Stimulated activated CD4-positive, alpha-beta T cell treated with anti-CD3 and anti-CD28 coated beads, Interleukin-2, amount 100 ng/mL, for 24 hours (primary cell): ENCODE data around the gene UPB1.
"Not testable (repeated sequence)": the region's sequence is repeated elsewhere in the genome, so short reads cannot be mapped to it uniquely, and the experiment has no call there.

Experiments used
- DNase-seq, 2 donors: peaks; one replicate each; pipeline ENCODE4 v3.0.0-alpha.2; 2020

UPB1 gene

GRCh38 chr22:24506802-24507438 is 11.8 kb downstream of the UPB1 start:
- no peak for DNase-seq

GRCh38 chr22:24507716-24508115 is 12.6 kb downstream of the UPB1 start:
- DNase-seq: no peak

GRCh38 chr22:24510637-24511625 is 15.8 kb downstream of the UPB1 start:
- DNase-seq: no peak

GRCh38 chr22:24512043-24512442 is 16.9 kb downstream of the UPB1 start:
- no peak for DNase-seq

GRCh38 chr22:24513378-24514240 is 18.5 kb downstream of the UPB1 start:
- DNase-seq: no peak

GRCh38 chr22:24514241-24515026 is 19.3 kb downstream of the UPB1 start:
- DNase-seq: no peak

- DNase-seq: no peak
Observed at GRCh38 chr22:24515027-24515338, 19.9 kb downstream of the UPB1 start.

- no peak for DNase-seq
Observed at GRCh38 chr22:24516301-24516737, 21.2 kb downstream of the UPB1 start.

GRCh38 chr22:24517446-24517845 is 22.3 kb downstream of the UPB1 start:
- no peak for DNase-seq

GRCh38 chr22:24518228-24518627 is 23.1 kb downstream of the UPB1 start:
- no peak for DNase-seq

GRCh38 chr22:24518771-24519485 is 23.8 kb downstream of the UPB1 start:
- DNase-seq: no peak

GRCh38 chr22:24519496-24519895 is 24.4 kb downstream of the UPB1 start:
- no peak for DNase-seq

- peak; percentile 25 to 39 for DNase-seq
Observed at GRCh38 chr22:24521791-24522245, 26.7 kb downstream of the UPB1 start.

GRCh38 chr22:24523873-24524272 is 28.7 kb downstream of the UPB1 start:
- DNase-seq: no peak

- DNase-seq: peak; percentile 79 to 86
Observed at GRCh38 chr22:24525416-24526037, 30.4 kb downstream of the UPB1 start.

- no peak for DNase-seq
Observed at GRCh38 chr22:24526191-24526590, 31.1 kb downstream of the UPB1 start.

GRCh38 chr22:24529898-24530297 is 34.8 kb downstream of the UPB1 start:
- no peak for DNase-seq

GRCh38 chr22:24530968-24531367 is 35.8 kb downstream of the UPB1 start:
- DNase-seq: not testable (repeated sequence)

GRCh38 chr22:24532075-24532474 is 36.9 kb downstream of the UPB1 start:
- no peak for DNase-seq

GRCh38 chr22:24535348-24535747 is 40.2 kb downstream of the UPB1 start:
- DNase-seq: no peak

- DNase-seq: no peak
Observed at GRCh38 chr22:24536089-24536488, 41.0 kb downstream of the UPB1 start.
